H9 (cell line): ENCODE results near the gene SLC37A2. TPM values are rescaled to one million over a fixed set of nuclear protein-coding genes. Genes with fewer than 3 reads are reported as not detected.
"Not testable (repeated sequence)": the region's sequence is repeated elsewhere in the genome, so short reads cannot be mapped to it uniquely, and the experiment has no call there.

Experiments
- DNase-seq: peaks from one replicate; pipeline ENCODE4 v3.0.0-alpha.2; 2017
- H2AFZ ChIP-seq: one replicate; pipeline ENCODE4 v1.6.1; 2013; ENCODE audit warnings: mild to moderate bottlenecking, low read length, control low read depth, moderate library complexity
- H2AK5ac ChIP-seq: 2 replicates; pipeline ENCODE4 v1.6.1; 2013; ENCODE audit warnings: low read length, control low read depth, mixed read lengths; ENCODE audit not compliant: insufficient read length
- H2BK120ac ChIP-seq: one replicate; pipeline ENCODE4 v1.6.1; 2013; ENCODE audit warnings: low read depth, mild to moderate bottlenecking, low read length, control low read depth, inconsistent platforms; ENCODE audit not compliant: poor library complexity, severe bottlenecking
- H2BK12ac ChIP-seq: 2 replicates; pipeline ENCODE4 v1.6.1; 2013; ENCODE audit warnings: low read length, control low read depth, mixed read lengths, low read depth; ENCODE audit not compliant: insufficient read length
- H2BK15ac ChIP-seq: 2 replicates; pipeline ENCODE4 v1.6.1; 2013; ENCODE audit warnings: low read depth, low read length, control low read depth
- H2BK20ac ChIP-seq: one replicate; pipeline ENCODE4 v1.6.1; 2013; ENCODE audit warnings: low read depth, mild to moderate bottlenecking, low read length, control low read depth, inconsistent platforms; ENCODE audit not compliant: poor library complexity, severe bottlenecking
- H2BK5ac ChIP-seq: 2 replicates; pipeline ENCODE4 v1.6.1; 2013; ENCODE audit warnings: low read length, control low read depth, mixed read lengths; ENCODE audit not compliant: insufficient read length
- H3K14ac ChIP-seq: 2 replicates; pipeline ENCODE4 v1.6.1; 2013; ENCODE audit warnings: low read length, control low read depth; ENCODE audit not compliant: insufficient read depth
- H3K18ac ChIP-seq: 2 replicates; pipeline ENCODE4 v1.6.1; 2013; ENCODE audit warnings: low read depth, mild to moderate bottlenecking, mixed read lengths, low read length, control low read depth; ENCODE audit not compliant: insufficient read length
- H3K23ac ChIP-seq: 2 replicates; pipeline ENCODE4 v1.6.1; 2013; ENCODE audit warnings: low read length, control low read depth, mixed read lengths, low read depth; ENCODE audit not compliant: insufficient read length
- H3K23me2 ChIP-seq: 2 replicates; pipeline ENCODE4 v1.6.1; 2013; ENCODE audit warnings: low read depth, mild to moderate bottlenecking, mixed read lengths, low read length, control low read depth; ENCODE audit not compliant: insufficient read length, poor library complexity, severe bottlenecking
- H3K27ac ChIP-seq: 2 replicates; pipeline ENCODE4 v1.5.1; 2013; ENCODE audit warnings: low read length, control low read depth, mixed read lengths, low read depth; ENCODE audit not compliant: insufficient read length
- H3K27me3 ChIP-seq: 2 replicates; pipeline ENCODE4 v1.6.1; 2013; ENCODE audit warnings: low read length, control low read depth, inconsistent platforms; ENCODE audit not compliant: insufficient read depth
- H3K4ac ChIP-seq: 2 replicates; pipeline ENCODE4 v1.6.1; 2013; ENCODE audit warnings: low read depth, mild to moderate bottlenecking, control low read depth, inconsistent platforms, low read length, moderate library complexity
- H3K4me1 ChIP-seq: 2 replicates; pipeline ENCODE4 v1.6.1; 2013; ENCODE audit warnings: low read length, control low read depth, inconsistent platforms; ENCODE audit not compliant: insufficient read depth
- H3K4me2 ChIP-seq: 2 replicates; pipeline ENCODE4 v1.6.1; 2013; ENCODE audit warnings: low read length, control low read depth, mixed read lengths; ENCODE audit not compliant: insufficient read length, insufficient read depth
- H3K56ac ChIP-seq: 2 replicates; pipeline ENCODE4 v1.6.1; 2013; ENCODE audit warnings: low read depth, mild to moderate bottlenecking, mixed read lengths, low read length, control low read depth; ENCODE audit not compliant: insufficient read length
- H3K79me1 ChIP-seq: 2 replicates; pipeline ENCODE4 v1.6.1; 2013; ENCODE audit warnings: low read depth, mild to moderate bottlenecking, moderate library complexity, low read length, control low read depth, inconsistent platforms; ENCODE audit not compliant: insufficient read depth, poor library complexity, severe bottlenecking
- H3K79me2 ChIP-seq: 2 replicates; pipeline ENCODE4 v1.6.1; 2013; ENCODE audit warnings: low read length, control low read depth, inconsistent platforms; ENCODE audit not compliant: insufficient read depth
- H3K9ac ChIP-seq: 2 replicates; pipeline ENCODE4 v1.6.1; 2013; ENCODE audit warnings: low read length, control low read depth, mixed read lengths; ENCODE audit not compliant: insufficient read length; ENCODE audit errors: extremely low read depth
- H3K9me3 ChIP-seq: one replicate; pipeline ENCODE4 v1.6.1; 2013; ENCODE audit warnings: low read depth, low read length, inconsistent platforms; ENCODE audit not compliant: control insufficient read depth
- H3T11ph ChIP-seq: one replicate; pipeline ENCODE4 v1.6.1; 2013; ENCODE audit warnings: mild to moderate bottlenecking, low read length, control low read depth, inconsistent platforms
- H4K20me1 ChIP-seq: one replicate; pipeline ENCODE4 v1.6.1; 2013; ENCODE audit not compliant: control insufficient read depth, insufficient read length, insufficient read depth
- H4K5ac ChIP-seq: 2 replicates; pipeline ENCODE4 v1.6.1; 2013; ENCODE audit warnings: low read depth, mild to moderate bottlenecking, mixed read lengths, low read length, control low read depth; ENCODE audit not compliant: insufficient read length
- H4K8ac ChIP-seq: replicated peaks from 2 replicates; pipeline ENCODE4 v1.6.1; 2013; ENCODE audit warnings: low read length, control low read depth, mixed read lengths, low read depth; ENCODE audit not compliant: insufficient read length
- H4K91ac ChIP-seq: 2 replicates; pipeline ENCODE4 v1.6.1; 2013; ENCODE audit warnings: low read depth, mild to moderate bottlenecking, moderate library complexity, mixed read lengths, low read length, control low read depth; ENCODE audit not compliant: insufficient read length
- H3K27ac Mint-ChIP-seq, 3 experiments: 2 replicates in 2 of 3; 3 replicates in 1 of 3; pipeline ENCODE4 v1.8.0; 2020 to 2021; ENCODE audit warnings: mixed read lengths in 3 of 3, mild to moderate bottlenecking in 1 of 3, moderate library complexity in 1 of 3
- H3K27me3 Mint-ChIP-seq: 2 replicates; pipeline ENCODE4 v1.8.0; 2021; ENCODE audit warnings: low read depth, mild to moderate bottlenecking, moderate library complexity, mixed read lengths
- H3K36me3 Mint-ChIP-seq, 3 experiments: 2 replicates in 2 of 3; 3 replicates in 1 of 3; pipeline ENCODE4 v1.8.0; 2020 to 2021; ENCODE audit warnings: low read depth in 3 of 3, mixed read lengths in 3 of 3; ENCODE audit not compliant: insufficient read depth in 1 of 3
- H3K4me1 Mint-ChIP-seq, 2 experiments: 2 replicates each; pipeline ENCODE4 v1.8.0; 2020; ENCODE audit warnings: mixed read lengths in 2 of 2
- H3K4me3 Mint-ChIP-seq, 2 experiments: 2 replicates in 1 of 2; 3 replicates in 1 of 2; pipeline ENCODE4 v1.8.0; 2020 to 2021; ENCODE audit warnings: mild to moderate bottlenecking in 2 of 2, mixed read lengths in 2 of 2, moderate library complexity in 1 of 2
- H3K9me3 Mint-ChIP-seq, 2 experiments: 2 replicates in 1 of 2; 3 replicates in 1 of 2; pipeline ENCODE4 v1.8.0; 2020; ENCODE audit warnings: mild to moderate bottlenecking in 2 of 2, mixed read lengths in 2 of 2, moderate library complexity in 1 of 2
- CTCF ChIP-seq: fragments of 200-600 bp; sonication (generic); conservative IDR thresholded peaks from 3 replicates; pipeline ENCODE4 v1.8.0; 2021; ENCODE audit warnings: antibody characterized with exemption, mild to moderate bottlenecking
- WGBS: extraction: QIAGEN DNeasy Blood & Tissue Kit; methylation state at CpG from one replicate; pipeline ENCODE4 v1.1.7; 2013; ENCODE audit warnings: missing lambda C conversion rate, low lambda C conversion rate, mixed read lengths; ENCODE audit not compliant: insufficient read length; ENCODE audit errors: extremely low coverage; 5-methylcytosine and 5-hydroxymethylcytosine counted together
- total RNA-seq: library from RNA; stranded (reverse); gene quantifications from 2 replicates; pipeline ENCODE4 v1.2.1, GENCODE V29; 2021

SLC37A2 gene
- total RNA-seq, 1 experiment from 2014 or later: 1.2 TPM

GRCh38 chr11:125088576-125089455 lies 25.7 kb downstream of the SLC37A2 start:
- Histone ChIP-seq H3K79me1 (no peaks in the 10 kb centered on the region), H3K4ac (no peak overlapping the region), H2BK5ac (no peak overlapping the region), H3K56ac (no peak overlapping the region), H3K9me3 (no peaks in the 10 kb centered on the region), H2BK12ac (no peak overlapping the region), H3K9ac (no peak overlapping the region), H2BK120ac (no peak overlapping the region), H3T11ph (no peak overlapping the region), H2BK15ac (no peak overlapping the region), H4K8ac (no peak overlapping the region), H3K27me3 (no peaks in the 10 kb centered on the region), H2BK20ac (no peak overlapping the region), H2AK5ac (no peak overlapping the region), H3K27ac (no peak overlapping the region), H3K14ac (no peak overlapping the region), H4K91ac (no peak overlapping the region), H3K18ac (no peak overlapping the region), H3K4me1 (no peaks in the 10 kb centered on the region; the same call in 1 of the 2 replicates), H3K79me2 (no peaks in the 10 kb centered on the region), H3K4me2 (no peak overlapping the region), H2AFZ (no peak overlapping the region), H4K5ac (no peak overlapping the region), H3K23ac (no peak overlapping the region), H4K20me1 (no peaks in the 10 kb centered on the region), H3K23me2 (no peaks in the 10 kb centered on the region)
- H3K4me1 Mint-ChIP-seq: peaks cover 19 to 20% of the 10 kb centered on the region in 2 experiments
- peaks cover 0 to 6% (median 2%) of the 10 kb centered on the region in 3 experiments; a peak in 3 of 7 replicates for H3K36me3 Mint-ChIP-seq
- H3K4me3 Mint-ChIP-seq: no peak overlapping the region
- no CpG with 5 or more reads among the region's 20 CpGs for WGBS
- peaks cover 4% of the 10 kb centered on the region for H3K27me3 Mint-ChIP-seq
- TF ChIP-seq CTCF: no peak
- DNase-seq: no peak
- no peaks in the 10 kb centered on the region for H3K9me3 Mint-ChIP-seq
- H3K27ac Mint-ChIP-seq: no peak overlapping the region; a peak in 2 of 7 replicates

GRCh38 chr11:125089481-125089880 lies 26.4 kb downstream of the SLC37A2 start:
- H3K18ac ChIP-seq, H3K27ac ChIP-seq, H3K9me3 ChIP-seq, H3K4me2 ChIP-seq, H2AK5ac ChIP-seq, H4K8ac ChIP-seq, H2BK15ac ChIP-seq, H3K56ac ChIP-seq, H3K4me3 Mint-ChIP-seq, H3K9me3 Mint-ChIP-seq, H3K27me3 Mint-ChIP-seq, H3K4ac ChIP-seq, H3K23ac ChIP-seq, H3K79me1 ChIP-seq, H2BK20ac ChIP-seq, DNase-seq, H3K4me1 ChIP-seq, H3K36me3 Mint-ChIP-seq, H2BK5ac ChIP-seq, H3K79me2 ChIP-seq, H4K5ac ChIP-seq, H4K91ac ChIP-seq, H4K20me1 ChIP-seq, H3K14ac ChIP-seq, H3K27ac Mint-ChIP-seq, H3K23me2 ChIP-seq, H2AFZ ChIP-seq, H3K9ac ChIP-seq, H2BK12ac ChIP-seq, H2BK120ac ChIP-seq, H3K27me3 ChIP-seq, H3T11ph ChIP-seq: not testable (repeated sequence)
- WGBS: no CpG with 5 or more reads among the region's 31 CpGs
- H3K4me1 Mint-ChIP-seq: peaks cover 19 to 20% of the 10 kb centered on the region in 2 experiments
